ENCODE measurements around the gene DYNC1I1. TPM values are rescaled to one million over a fixed set of nuclear protein-coding genes. Genes with fewer than 3 reads are reported as not detected.
A peak's percentile ranks its signal among the peaks of the same experiment; 100 is the strongest.

DYNC1I1 gene
- total RNA-seq, 2 experiments from 2014 or later = not detected

DNA sequence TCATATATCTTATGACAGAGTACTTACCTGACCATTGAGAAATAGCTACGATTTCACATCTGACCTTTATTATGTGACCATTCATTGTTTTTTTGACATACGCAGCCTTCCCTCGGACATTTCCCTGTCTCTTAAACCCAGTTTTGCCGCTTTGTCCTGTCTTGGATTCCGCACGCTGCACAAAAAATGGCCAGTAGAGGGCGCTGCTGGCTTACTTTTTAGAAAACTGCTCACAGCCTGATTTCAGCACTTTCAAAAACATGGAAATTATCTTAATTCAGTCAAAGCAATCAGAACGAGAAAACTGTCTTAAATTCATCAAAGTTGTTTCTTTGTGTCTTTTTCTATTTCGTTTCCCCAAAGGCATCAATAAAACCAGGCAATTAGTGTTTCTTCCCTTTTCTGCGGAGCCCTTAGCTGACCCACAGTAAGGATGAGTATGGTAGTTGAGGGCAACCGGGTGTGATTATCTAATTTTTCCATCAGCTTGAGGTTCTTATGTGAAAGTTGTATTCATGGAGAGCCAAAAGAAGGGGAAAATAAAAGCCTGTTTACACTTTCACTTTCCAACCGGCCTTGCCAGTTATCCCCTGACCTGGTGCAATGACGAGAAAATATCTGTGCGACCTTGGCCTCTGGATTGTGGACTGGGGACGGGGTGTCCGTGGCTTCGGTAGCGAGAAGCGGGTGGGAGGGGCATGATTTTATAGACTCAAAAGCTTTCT, 144.4 kb downstream of the DYNC1I1 start:
- Mint-ChIP-seq H3K4me1 (ENCODE audit: low read depth) (peaks cover 2% of the 10 kb centered on the region), H3K9me3 (no peaks in the 10 kb centered on the region), H3K4me3 (no peak overlapping the region), H3K36me3 (ENCODE audit: low read depth) (no peaks in the 10 kb centered on the region), H3K27me3 (peaks cover 19% of the 10 kb centered on the region), H3K27ac (no peak overlapping the region)
- DNase-seq (peak; percentile 86), ATAC-seq (no peak)
- ChIA-PET CTCF (interaction anchor here (0.7 to 4.7 kb wide), 23 partner anchors 8 to 1919 kb away, joined by 3 to 29 read pairs (median 4); no protein-coding TSS in a partner anchor), POLR2A (no interaction called here)
- intact Hi-C loops (cut with micrococcal nuclease) = loop anchor here (5.0 to 10.0 kb wide), 2 partner anchors 488 to 1111 kb away; no protein-coding TSS in a partner anchor
- TF ChIP-seq, protein P1, sequence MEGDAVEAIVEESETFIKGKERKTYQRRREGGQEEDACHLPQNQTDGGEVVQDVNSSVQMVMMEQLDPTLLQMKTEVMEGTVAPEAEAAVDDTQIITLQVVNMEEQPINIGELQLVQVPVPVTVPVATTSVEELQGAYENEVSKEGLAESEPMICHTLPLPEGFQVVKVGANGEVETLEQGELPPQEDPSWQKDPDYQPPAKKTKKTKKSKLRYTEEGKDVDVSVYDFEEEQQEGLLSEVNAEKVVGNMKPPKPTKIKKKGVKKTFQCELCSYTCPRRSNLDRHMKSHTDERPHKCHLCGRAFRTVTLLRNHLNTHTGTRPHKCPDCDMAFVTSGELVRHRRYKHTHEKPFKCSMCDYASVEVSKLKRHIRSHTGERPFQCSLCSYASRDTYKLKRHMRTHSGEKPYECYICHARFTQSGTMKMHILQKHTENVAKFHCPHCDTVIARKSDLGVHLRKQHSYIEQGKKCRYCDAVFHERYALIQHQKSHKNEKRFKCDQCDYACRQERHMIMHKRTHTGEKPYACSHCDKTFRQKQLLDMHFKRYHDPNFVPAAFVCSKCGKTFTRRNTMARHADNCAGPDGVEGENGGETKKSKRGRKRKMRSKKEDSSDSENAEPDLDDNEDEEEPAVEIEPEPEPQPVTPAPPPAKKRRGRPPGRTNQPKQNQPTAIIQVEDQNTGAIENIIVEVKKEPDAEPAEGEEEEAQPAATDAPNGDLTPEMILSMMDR (IDR thresholded peaks at IDR 0.05) = peak; percentile 78

DNA sequence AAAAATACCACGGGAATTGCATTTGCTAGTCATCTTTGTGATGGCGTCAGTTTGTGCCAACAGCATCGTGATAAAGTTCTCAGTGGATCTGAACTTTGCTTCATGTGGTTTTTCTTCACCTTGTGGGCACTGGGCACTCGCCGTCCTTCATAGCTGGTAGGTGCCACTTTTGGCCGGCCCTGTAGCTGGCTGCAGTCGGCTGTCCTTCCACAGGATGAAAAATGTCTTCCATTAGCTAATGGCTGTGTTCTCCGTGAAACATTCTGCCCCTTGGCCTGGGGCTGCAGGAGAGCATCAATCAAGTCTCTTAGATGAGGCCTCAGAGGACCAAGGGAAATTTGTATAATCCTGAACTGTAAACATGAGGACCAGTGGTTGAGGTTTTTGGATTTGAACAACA, 145.3 kb downstream of the DYNC1I1 start:
- ChIA-PET CTCF (interaction anchor here (0.9 to 4.7 kb wide), 8 partner anchors 9 to 1264 kb away, joined by 3 to 29 read pairs (median 6); no protein-coding TSS in a partner anchor), POLR2A (no interaction called here)
- intact Hi-C loops (cut with micrococcal nuclease) = loop anchor here (5.0 to 10.0 kb wide), 2 partner anchors 487 to 1110 kb away; no protein-coding TSS in a partner anchor
- Mint-ChIP-seq H3K27ac (no peak overlapping the region), H3K27me3 (peaks cover 14% of the 10 kb centered on the region), H3K4me1 (ENCODE audit: low read depth) (peaks cover 2% of the 10 kb centered on the region), H3K36me3 (ENCODE audit: low read depth) (no peaks in the 10 kb centered on the region), H3K9me3 (no peaks in the 10 kb centered on the region), H3K4me3 (no peak overlapping the region)
- TF ChIP-seq, protein P1 (IDR thresholded peaks at IDR 0.05) = no peak
- ATAC-seq (no peak), DNase-seq (no peak)

DNA sequence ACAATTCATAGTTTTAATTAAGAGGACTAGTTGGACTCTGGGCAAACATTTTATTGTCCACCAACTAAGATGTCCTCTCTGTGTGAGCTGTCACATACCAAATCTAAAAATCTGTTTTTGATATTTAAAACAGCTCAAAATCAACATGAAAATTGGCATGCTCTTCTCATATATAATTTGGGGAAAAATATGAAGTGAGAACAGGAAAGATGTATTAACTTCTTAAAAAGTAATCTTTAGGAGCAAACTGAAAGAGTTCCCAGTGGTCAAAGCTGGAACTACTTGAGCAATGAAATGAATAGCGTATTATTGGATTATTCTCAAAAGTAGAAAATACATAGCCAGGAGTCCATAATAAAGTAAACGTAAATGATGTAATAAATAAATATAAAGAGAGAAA, 147.2 kb downstream of the DYNC1I1 start:
- H3K36me3 Mint-ChIP-seq (ENCODE audit: low read depth) = no peaks in the 10 kb centered on the region
- ATAC-seq (no peak), DNase-seq (no peak)
- H3K9me3 Mint-ChIP-seq = no peaks in the 10 kb centered on the region
- TF ChIP-seq, protein P1 (IDR thresholded peaks at IDR 0.05) = no peak
- POLR2A ChIA-PET = no interaction called here
- intact Hi-C loops (cut with micrococcal nuclease) = loop anchor here (5.0 to 10.0 kb wide), 2 partner anchors 485 to 1108 kb away; no protein-coding TSS in a partner anchor
- CTCF ChIA-PET = interaction anchor here (0.6 to 2.5 kb wide), 2 partner anchors 1108 to 1611 kb away, joined by 3 to 10 read pairs; no protein-coding TSS in a partner anchor
- no peak overlapping the region for H3K4me3 Mint-ChIP-seq
- peaks cover 2% of the 10 kb centered on the region for H3K4me1 Mint-ChIP-seq (ENCODE audit: low read depth)
- peaks cover 18% of the 10 kb centered on the region for H3K27me3 Mint-ChIP-seq
- no peak overlapping the region for H3K27ac Mint-ChIP-seq

DNA sequence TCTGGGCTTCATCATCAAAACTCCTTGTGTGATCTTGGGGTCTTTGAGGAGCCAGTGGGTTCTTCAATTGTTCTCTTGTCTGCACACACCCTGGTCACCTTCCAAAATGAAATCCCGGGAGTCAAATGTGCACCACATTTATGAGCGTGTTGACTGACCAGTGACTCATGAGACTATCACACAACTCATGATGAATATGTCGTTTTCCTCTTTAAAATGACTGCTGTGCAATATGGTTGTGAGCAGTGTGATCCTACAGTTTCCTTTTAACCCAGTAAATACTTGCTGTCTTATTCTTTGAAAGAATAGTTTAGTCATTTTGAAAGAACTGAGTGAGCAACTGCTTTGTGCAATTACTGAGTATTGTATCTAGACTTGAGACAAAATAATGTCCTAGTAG, 149.2 kb downstream of the DYNC1I1 start:
- intact Hi-C loops (cut with micrococcal nuclease) = no loop called here
- no peak for ATAC-seq

More for the DNA sequence above, 149.2 kb downstream of the DYNC1I1 start:
- Mint-ChIP-seq H3K9me3 (no peaks in the 10 kb centered on the region), H3K27ac (no peak overlapping the region), H3K4me1 (ENCODE audit: low read depth) (no peaks in the 10 kb centered on the region), H3K4me3 (no peak overlapping the region), H3K27me3 (peaks cover 16% of the 10 kb centered on the region), H3K36me3 (ENCODE audit: low read depth) (no peaks in the 10 kb centered on the region)
- DNase-seq = no peak
- TF ChIP-seq, protein P1 (IDR thresholded peaks at IDR 0.05) = no peak
- CTCF ChIA-PET = no interaction called here
- POLR2A ChIA-PET = no interaction called here
